B cell (primary cell): ENCODE measurements around the gene CASZ1.

Experiments used
- CTCF ChIP-seq: fragments of 200-600 bp; IDR thresholded peaks from one replicate; pipeline ENCODE4 v1.8.0; 2022; ENCODE audit warnings: antibody characterized with exemption, mild to moderate bottlenecking
- EZH2 ChIP-seq: IDR thresholded peaks from 2 replicates; pipeline ENCODE4 v1.6.1; 2012; ENCODE audit warnings: borderline replicate concordance, low read depth, mild to moderate bottlenecking, moderate library complexity, low read length; ENCODE audit not compliant: insufficient read depth, poor library complexity, severe bottlenecking

- TF ChIP-seq CTCF = no peak
- no peak for TF ChIP-seq EZH2
Observed at GRCh38 chr1:10635992-10636391, 160.5 kb downstream of the CASZ1 start.
